ENCODE results near the gene SDF4.

DNA sequence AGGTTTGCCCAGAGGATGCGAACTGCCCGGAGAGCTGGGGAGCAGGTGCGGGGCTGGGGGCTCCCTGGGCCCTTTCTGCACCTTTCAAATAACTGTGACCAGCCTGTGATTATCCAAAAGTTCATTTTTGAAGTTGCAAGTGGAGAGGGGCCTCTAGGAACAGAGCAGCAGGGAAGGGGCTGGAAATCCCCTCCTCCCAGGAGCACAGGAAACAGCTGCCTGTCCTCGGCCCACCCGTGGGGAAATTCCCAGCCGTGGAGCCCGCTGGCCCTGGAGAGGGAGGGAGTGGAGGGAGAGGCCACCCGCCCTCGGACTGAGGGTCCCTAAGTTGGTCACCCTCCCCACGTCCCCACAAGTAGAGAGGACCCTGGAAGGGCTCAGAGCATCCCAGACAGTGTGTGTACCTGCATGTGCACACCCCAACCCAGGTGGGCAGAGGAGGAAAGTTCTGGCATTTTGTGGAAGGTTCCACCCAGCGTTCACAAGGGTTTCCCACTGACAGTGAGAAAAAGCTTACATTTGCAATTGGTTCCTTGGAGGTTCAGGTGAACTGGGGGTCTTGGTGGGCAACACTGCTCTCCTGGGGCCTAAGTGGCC, 16.6 kb downstream of the SDF4 start:
- TF ChIP-seq, protein P1, sequence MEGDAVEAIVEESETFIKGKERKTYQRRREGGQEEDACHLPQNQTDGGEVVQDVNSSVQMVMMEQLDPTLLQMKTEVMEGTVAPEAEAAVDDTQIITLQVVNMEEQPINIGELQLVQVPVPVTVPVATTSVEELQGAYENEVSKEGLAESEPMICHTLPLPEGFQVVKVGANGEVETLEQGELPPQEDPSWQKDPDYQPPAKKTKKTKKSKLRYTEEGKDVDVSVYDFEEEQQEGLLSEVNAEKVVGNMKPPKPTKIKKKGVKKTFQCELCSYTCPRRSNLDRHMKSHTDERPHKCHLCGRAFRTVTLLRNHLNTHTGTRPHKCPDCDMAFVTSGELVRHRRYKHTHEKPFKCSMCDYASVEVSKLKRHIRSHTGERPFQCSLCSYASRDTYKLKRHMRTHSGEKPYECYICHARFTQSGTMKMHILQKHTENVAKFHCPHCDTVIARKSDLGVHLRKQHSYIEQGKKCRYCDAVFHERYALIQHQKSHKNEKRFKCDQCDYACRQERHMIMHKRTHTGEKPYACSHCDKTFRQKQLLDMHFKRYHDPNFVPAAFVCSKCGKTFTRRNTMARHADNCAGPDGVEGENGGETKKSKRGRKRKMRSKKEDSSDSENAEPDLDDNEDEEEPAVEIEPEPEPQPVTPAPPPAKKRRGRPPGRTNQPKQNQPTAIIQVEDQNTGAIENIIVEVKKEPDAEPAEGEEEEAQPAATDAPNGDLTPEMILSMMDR (IDR thresholded peaks at IDR 0.05) = no peak
- no peak for TF ChIP-seq POLR2A (IDR thresholded peaks at IDR 0.05)
